Panc1 (cell line): ENCODE measurements around the gene C14orf132.

Experiments used
- POLR2AphosphoS5 ChIP-seq: IDR thresholded peaks from 2 replicates; pipeline ENCODE4 v1.6.1; 2012; ENCODE audit warnings: mild to moderate bottlenecking, low read depth, low read length, moderate library complexity
- TF ChIP-seq, protein P1 (sequence below): fragments of 450-650 bp; IDR thresholded peaks from 2 replicates; pipeline ENCODE4 v1.5.1; 2017; ENCODE audit warnings: mild to moderate bottlenecking
- TF ChIP-seq, protein P2 (sequence below), 2 experiments: IDR thresholded peaks; 2 replicates each; pipeline ENCODE4 v1.6.1; 2011 to 2012; ENCODE audit warnings: low read depth in 2 of 2, control low read depth in 1 of 2, low read length in 1 of 2, mild to moderate bottlenecking in 1 of 2, moderate library complexity in 1 of 2; ENCODE audit not compliant: insufficient read depth in 1 of 2

DNA sequence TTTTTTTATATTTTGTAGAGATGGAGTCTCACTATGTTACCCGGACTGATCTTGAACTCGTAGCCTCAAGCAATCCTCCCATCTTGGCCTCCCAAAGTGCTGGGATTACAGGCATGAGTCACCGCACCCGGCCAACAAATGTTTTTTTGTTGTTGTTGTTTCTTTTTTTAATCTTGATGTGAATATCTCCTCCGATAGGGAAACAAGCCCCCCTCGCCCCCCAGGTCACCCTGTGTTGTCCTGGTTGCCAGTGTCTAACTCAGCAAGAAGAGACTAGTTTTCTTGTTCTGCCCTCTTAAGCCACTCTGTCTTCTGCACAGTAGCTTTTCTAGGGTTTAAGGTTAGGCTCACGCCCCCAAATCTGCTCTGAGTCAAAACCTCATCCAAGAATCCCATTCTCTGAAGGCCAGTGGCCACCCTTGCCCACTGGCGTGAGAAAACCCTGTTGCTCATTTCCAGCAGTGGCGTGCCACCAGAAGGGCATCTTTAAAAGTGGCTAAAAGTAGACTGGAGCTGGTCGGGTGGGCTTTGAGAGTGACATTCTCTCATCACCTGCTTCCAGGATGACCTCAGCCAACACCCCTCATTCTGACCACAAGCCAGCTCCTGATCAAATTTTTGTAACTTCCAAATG, 42.7 kb downstream of the C14orf132 start:
- TF ChIP-seq, protein P1, sequence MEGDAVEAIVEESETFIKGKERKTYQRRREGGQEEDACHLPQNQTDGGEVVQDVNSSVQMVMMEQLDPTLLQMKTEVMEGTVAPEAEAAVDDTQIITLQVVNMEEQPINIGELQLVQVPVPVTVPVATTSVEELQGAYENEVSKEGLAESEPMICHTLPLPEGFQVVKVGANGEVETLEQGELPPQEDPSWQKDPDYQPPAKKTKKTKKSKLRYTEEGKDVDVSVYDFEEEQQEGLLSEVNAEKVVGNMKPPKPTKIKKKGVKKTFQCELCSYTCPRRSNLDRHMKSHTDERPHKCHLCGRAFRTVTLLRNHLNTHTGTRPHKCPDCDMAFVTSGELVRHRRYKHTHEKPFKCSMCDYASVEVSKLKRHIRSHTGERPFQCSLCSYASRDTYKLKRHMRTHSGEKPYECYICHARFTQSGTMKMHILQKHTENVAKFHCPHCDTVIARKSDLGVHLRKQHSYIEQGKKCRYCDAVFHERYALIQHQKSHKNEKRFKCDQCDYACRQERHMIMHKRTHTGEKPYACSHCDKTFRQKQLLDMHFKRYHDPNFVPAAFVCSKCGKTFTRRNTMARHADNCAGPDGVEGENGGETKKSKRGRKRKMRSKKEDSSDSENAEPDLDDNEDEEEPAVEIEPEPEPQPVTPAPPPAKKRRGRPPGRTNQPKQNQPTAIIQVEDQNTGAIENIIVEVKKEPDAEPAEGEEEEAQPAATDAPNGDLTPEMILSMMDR: no peak
- no peak for TF ChIP-seq POLR2AphosphoS5
- TF ChIP-seq, protein P2, sequence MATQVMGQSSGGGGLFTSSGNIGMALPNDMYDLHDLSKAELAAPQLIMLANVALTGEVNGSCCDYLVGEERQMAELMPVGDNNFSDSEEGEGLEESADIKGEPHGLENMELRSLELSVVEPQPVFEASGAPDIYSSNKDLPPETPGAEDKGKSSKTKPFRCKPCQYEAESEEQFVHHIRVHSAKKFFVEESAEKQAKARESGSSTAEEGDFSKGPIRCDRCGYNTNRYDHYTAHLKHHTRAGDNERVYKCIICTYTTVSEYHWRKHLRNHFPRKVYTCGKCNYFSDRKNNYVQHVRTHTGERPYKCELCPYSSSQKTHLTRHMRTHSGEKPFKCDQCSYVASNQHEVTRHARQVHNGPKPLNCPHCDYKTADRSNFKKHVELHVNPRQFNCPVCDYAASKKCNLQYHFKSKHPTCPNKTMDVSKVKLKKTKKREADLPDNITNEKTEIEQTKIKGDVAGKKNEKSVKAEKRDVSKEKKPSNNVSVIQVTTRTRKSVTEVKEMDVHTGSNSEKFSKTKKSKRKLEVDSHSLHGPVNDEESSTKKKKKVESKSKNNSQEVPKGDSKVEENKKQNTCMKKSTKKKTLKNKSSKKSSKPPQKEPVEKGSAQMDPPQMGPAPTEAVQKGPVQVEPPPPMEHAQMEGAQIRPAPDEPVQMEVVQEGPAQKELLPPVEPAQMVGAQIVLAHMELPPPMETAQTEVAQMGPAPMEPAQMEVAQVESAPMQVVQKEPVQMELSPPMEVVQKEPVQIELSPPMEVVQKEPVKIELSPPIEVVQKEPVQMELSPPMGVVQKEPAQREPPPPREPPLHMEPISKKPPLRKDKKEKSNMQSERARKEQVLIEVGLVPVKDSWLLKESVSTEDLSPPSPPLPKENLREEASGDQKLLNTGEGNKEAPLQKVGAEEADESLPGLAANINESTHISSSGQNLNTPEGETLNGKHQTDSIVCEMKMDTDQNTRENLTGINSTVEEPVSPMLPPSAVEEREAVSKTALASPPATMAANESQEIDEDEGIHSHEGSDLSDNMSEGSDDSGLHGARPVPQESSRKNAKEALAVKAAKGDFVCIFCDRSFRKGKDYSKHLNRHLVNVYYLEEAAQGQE (IDR thresholded peaks at IDR 0.05; ENCODE audit: insufficient read depth in 1 of 2, low read depth in 2 of 2, low read length in 1 of 2): no peak
